ENCODE data around the gene MAP7D2. TPM values are rescaled to one million over a fixed set of nuclear protein-coding genes. Genes with fewer than 3 reads are reported as not detected.

Gene MAP7D2
- total and polyA plus RNA-seq, 7 donors = 0.07 to 1.2 (median 0.46) TPM; not detected in 1

GRCh38 chrX:20005883-20006282 lies 110.8 kb downstream of the MAP7D2 start:
- intact Hi-C loops (cut with DNase I) = no loop called here
- Histone ChIP-seq H3K27ac (no peak overlapping the region), H3K4me3 (no peak overlapping the region), H3K36me3 (ENCODE audit: insufficient read depth in 1 of 2, low read depth in 1 of 2) (no peaks in the 10 kb centered on the region), H3K9me3 (no peaks in the 10 kb centered on the region), H3K4me1 (no peaks in the 10 kb centered on the region), H3K27me3 (ENCODE audit: insufficient read depth in 3 of 3, low read length in 2 of 3) (no peaks in the 10 kb centered on the region)
- TF ChIP-seq CTCF (IDR thresholded peaks at IDR 0.05) = no peak
- WGBS, 3 donors = 92 to 100% (median 94%) methylated on average over 2 of the region's 2 CpGs
- DNase-seq = no peak
- ATAC-seq = no peak

GRCh38 chrX:20001588-20001987 lies 115.1 kb downstream of the MAP7D2 start:
- Histone ChIP-seq H3K4me3 (no peak overlapping the region), H3K27me3 (ENCODE audit: insufficient read depth in 3 of 3, low read length in 2 of 3) (peaks cover 0 to 4% (median 0%) of the 10 kb centered on the region in 3 donors)

GRCh38 chrX:19991350-19991718 lies 125.4 kb downstream of the MAP7D2 start:
- H3K27ac ChIP-seq = peak overlapping the region; percentile 83
- H3K4me1 ChIP-seq = no peaks in the 10 kb centered on the region
- peak overlapping the region; percentile 87 for H3K4me3 ChIP-seq
- WGBS, 3 donors = 36 to 57% (median 45%) methylated on average over 4 to 6 of the region's 6 CpGs
- peak; percentile 11 to 47 (median 44) for ATAC-seq
- intact Hi-C loops (cut with DNase I) = loop anchor here in 1 of 2 donors (5.0 kb wide), 1 partner anchor 84 kb away; no protein-coding TSS in a partner anchor
- H3K9me3 ChIP-seq = no peaks in the 10 kb centered on the region
- H3K27me3 ChIP-seq (ENCODE audit: insufficient read depth in 3 of 3, low read length in 2 of 3) = peaks cover 0 to 8% (median 0%) of the 10 kb centered on the region in 3 donors
- no peaks in the 10 kb centered on the region for H3K36me3 ChIP-seq (ENCODE audit: insufficient read depth in 1 of 2, low read depth in 1 of 2)
- TF ChIP-seq CTCF (IDR thresholded peaks at IDR 0.05) = no peak
- DNase-seq = no peak

More at GRCh38 chrX:20001588-20001987, 115.1 kb downstream of the MAP7D2 start:
- no peaks in the 10 kb centered on the region for H3K9me3 ChIP-seq
- intact Hi-C loops (cut with DNase I) = no loop called here
- no peak overlapping the region for H3K27ac ChIP-seq
- no peak for DNase-seq
- ATAC-seq = no peak
- 43 to 47% (median 47%) methylated on average over 4 of the region's 4 CpGs for WGBS, 3 donors
- TF ChIP-seq CTCF (IDR thresholded peaks at IDR 0.05) = no peak
- H3K36me3 ChIP-seq (ENCODE audit: insufficient read depth in 1 of 2, low read depth in 1 of 2) = no peaks in the 10 kb centered on the region
- H3K4me1 ChIP-seq = no peaks in the 10 kb centered on the region

GRCh38 chrX:19990556-19991349 lies 126.0 kb downstream of the MAP7D2 start, which contains the start of gene BCLAF3:
Gene BCLAF3, minus strand, starts transcription at chrX:19991061. Its CDS starts 20,797 bp downstream, at chrX:19970264.
- Histone ChIP-seq H3K4me3 (peak within 1 kb of the TSS; percentile 87), H3K9me3 (no peaks in the 10 kb centered on the region), H3K36me3 (ENCODE audit: insufficient read depth in 1 of 2, low read depth in 1 of 2) (no peaks in the 10 kb centered on the region), H3K4me1 (no peaks in the 10 kb centered on the region), H3K27me3 (ENCODE audit: insufficient read depth in 3 of 3, low read length in 2 of 3) (peaks cover 0 to 8% (median 0%) of the 10 kb centered on the region in 3 donors), H3K27ac (peak within 1 kb of the TSS; percentile 83)
- intact Hi-C loops (cut with DNase I) = loop anchor here in 1 of 2 donors (5.0 kb wide), 1 partner anchor 83 kb away; no protein-coding TSS in a partner anchor
- peak; percentile 95 to 99 (median 96) for ATAC-seq
- 0 to 17% methylated on average over 42 to 81 of the region's 103 CpGs; no CpG with 5 or more reads in 1 of the 3 donors for WGBS, 3 donors
- TF ChIP-seq CTCF (IDR thresholded peaks at IDR 0.05) = peak; percentile 75
- DNase-seq = peak; percentile 90 to 95
